GM23248 (cell line): ENCODE measurements around the gene CDK4. TPM values are rescaled to one million over a fixed set of nuclear protein-coding genes. Genes with fewer than 3 reads are reported as not detected.

Experiments used
- DNase-seq: peaks from one replicate; pipeline ENCODE4 v3.0.0-alpha.2; 2015
- H2AFZ ChIP-seq: fragments of 200-600 bp; sonication (generic); 2 replicates; pipeline ENCODE4 v1.6.1; 2016; ENCODE audit warnings: antibody characterized with exemption
- H3F3A ChIP-seq: fragments of 200-600 bp; sonication (generic); 2 replicates; pipeline ENCODE4 v1.6.1; 2016; ENCODE audit warnings: mild to moderate bottlenecking, antibody characterized with exemption, mixed run types; ENCODE audit not compliant: insufficient read depth
- H3K27ac ChIP-seq: fragments of 200-600 bp; sonication (generic); 2 replicates; pipeline ENCODE4 v1.5.1; 2016; ENCODE audit warnings: mild to moderate bottlenecking
- H3K27me3 ChIP-seq: fragments of 200-600 bp; sonication (generic); replicated peaks from 2 replicates; pipeline ENCODE4 v1.6.1; 2016; ENCODE audit warnings: mild to moderate bottlenecking; ENCODE audit not compliant: insufficient read depth
- H3K36me3 ChIP-seq: fragments of 200-600 bp; sonication (generic); 2 replicates; pipeline ENCODE4 v1.6.1; 2016; ENCODE audit warnings: low read depth, mild to moderate bottlenecking
- H3K4me1 ChIP-seq: fragments of 200-600 bp; sonication (generic); 2 replicates; pipeline ENCODE4 v1.6.1; 2016; ENCODE audit warnings: mild to moderate bottlenecking; ENCODE audit not compliant: insufficient read depth
- H3K4me2 ChIP-seq: fragments of 200-600 bp; sonication (generic); one replicate; pipeline ENCODE4 v1.6.1; 2016; ENCODE audit warnings: mild to moderate bottlenecking; ENCODE audit not compliant: unreplicated experiment
- H3K4me3 ChIP-seq: fragments of 200-600 bp; sonication (generic); 2 replicates; pipeline ENCODE4 v1.5.1; 2016; ENCODE audit warnings: mild to moderate bottlenecking
- H3K79me2 ChIP-seq: fragments of 200-600 bp; sonication (generic); 2 replicates; pipeline ENCODE4 v1.6.1; 2016; ENCODE audit warnings: mild to moderate bottlenecking; ENCODE audit not compliant: insufficient read depth
- H3K9ac ChIP-seq: fragments of 200-600 bp; sonication (generic); 2 replicates; pipeline ENCODE4 v1.6.1; 2016; ENCODE audit warnings: mild to moderate bottlenecking
- H3K9me2 ChIP-seq: fragments of 200-600 bp; sonication (generic); 2 replicates; pipeline ENCODE4 v1.6.1; 2016; ENCODE audit warnings: mixed run types, mild to moderate bottlenecking, moderate library complexity; ENCODE audit not compliant: insufficient read depth
- H3K9me3 ChIP-seq: fragments of 200-600 bp; sonication (generic); one replicate; pipeline ENCODE4 v1.6.1; 2017; ENCODE audit warnings: low read depth
- H4K20me1 ChIP-seq: fragments of 200-600 bp; sonication (generic); 2 replicates; pipeline ENCODE4 v1.6.0; 2016; ENCODE audit not compliant: insufficient read depth
- EZH2 ChIP-seq: fragments of 200-600 bp; sonication (generic); IDR thresholded peaks from 2 replicates; pipeline ENCODE4 v1.6.1; 2018; ENCODE audit warnings: antibody characterized with exemption, mild to moderate bottlenecking; ENCODE audit not compliant: insufficient read depth, poor library complexity, severe bottlenecking
- EZH2phosphoT487 ChIP-seq: fragments of 200-600 bp; sonication (generic); IDR thresholded peaks from 2 replicates; pipeline ENCODE4 v1.6.1; 2018; ENCODE audit warnings: antibody characterized with exemption, moderate library complexity, mild to moderate bottlenecking, low read depth; ENCODE audit not compliant: insufficient read depth
- WGBS, 2 experiments: methylation state at CpG; one replicate each; pipeline ENCODE4 v1.1.6; 2015 to 2017; ENCODE audit warnings: low lambda C conversion rate in 2 of 2, low coverage in 1 of 2; ENCODE audit errors: missing lambda C conversion rate in 2 of 2; 5-methylcytosine and 5-hydroxymethylcytosine counted together
- in situ Hi-C: fragments of 300-500 bp; cut with MboI; formaldehyde crosslinking; loops from 2 replicates; pipeline ENCODE4 v1.15.0; 2020
- polyA plus RNA-seq: library from polyadenylated mRNA; unstranded; fragments of >200 nt; fragmentation: Nextera tagmentation; extraction: Ambion mirVana; gene quantifications from 2 replicates; pipeline ENCODE4 v1.2.1, GENCODE V29; 2016
- total RNA-seq: library from RNA; depleted of rRNA; stranded (reverse); fragments of >200 nt; shearing (Covaris generic); gene quantifications from 2 replicates; pipeline ENCODE4 v1.2.3, GENCODE V29; 2014

Gene CDK4
- total and polyA plus RNA-seq, 2 experiments from 2014 or later: 123 to 152 TPM

DNA sequence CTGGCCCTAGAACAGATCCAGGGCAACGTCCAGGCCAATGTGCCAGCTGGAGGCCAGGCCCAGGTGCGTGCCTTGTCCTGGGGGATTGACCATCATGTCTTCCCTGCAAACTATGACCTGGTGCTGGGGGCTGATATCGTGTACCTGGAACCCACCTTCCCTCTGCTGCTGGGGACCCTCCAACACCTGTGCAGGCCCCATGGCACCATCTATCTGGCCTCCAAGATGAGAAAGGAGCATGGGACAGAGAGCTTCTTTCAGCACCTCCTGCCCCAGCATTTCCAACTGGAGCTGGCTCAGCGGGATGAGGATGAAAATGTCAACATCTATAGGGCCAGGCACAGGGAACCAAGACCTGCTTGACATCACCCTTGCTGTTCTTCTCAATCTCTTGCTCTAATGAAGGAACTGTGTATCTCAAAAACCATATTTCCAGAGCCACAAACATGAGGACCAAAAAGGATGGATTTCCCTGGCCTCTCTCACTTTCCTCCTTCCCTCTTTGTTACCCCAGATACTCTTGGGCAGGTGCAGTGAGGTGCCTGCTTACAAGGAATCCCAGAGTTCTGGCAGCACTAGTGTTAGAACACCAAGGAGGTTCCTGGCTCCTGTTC, 28.3 kb upstream of the CDK4 start:
- peaks cover 17% of the 10 kb centered on the region for H3F3A ChIP-seq
- peaks cover 4% of the 10 kb centered on the region; the same call in 1 of the 2 replicates for H3K36me3 ChIP-seq
- no peak for DNase-seq
- H3K9ac ChIP-seq: no peak overlapping the region
- TF ChIP-seq EZH2phosphoT487 (no peak), EZH2 (no peak)
- peaks cover 26% of the 10 kb centered on the region for H3K79me2 ChIP-seq
- in situ Hi-C loops: no loop called here
- H3K4me3 ChIP-seq: no peak overlapping the region
- no peaks in the 10 kb centered on the region for H3K9me3 ChIP-seq
- no peak overlapping the region for H3K4me2 ChIP-seq
- H4K20me1 ChIP-seq: no peaks in the 10 kb centered on the region
- 69 to 79% methylated on average over 3 to 4 of the region's 4 CpGs for WGBS, 2 experiments
- H3K27ac ChIP-seq: no peak overlapping the region
- no peaks in the 10 kb centered on the region for H3K27me3 ChIP-seq
- peaks cover 3% of the 10 kb centered on the region; the same call in 1 of the 2 replicates for H3K4me1 ChIP-seq
- no peak overlapping the region for H2AFZ ChIP-seq
- H3K9me2 ChIP-seq: no peaks in the 10 kb centered on the region

DNA sequence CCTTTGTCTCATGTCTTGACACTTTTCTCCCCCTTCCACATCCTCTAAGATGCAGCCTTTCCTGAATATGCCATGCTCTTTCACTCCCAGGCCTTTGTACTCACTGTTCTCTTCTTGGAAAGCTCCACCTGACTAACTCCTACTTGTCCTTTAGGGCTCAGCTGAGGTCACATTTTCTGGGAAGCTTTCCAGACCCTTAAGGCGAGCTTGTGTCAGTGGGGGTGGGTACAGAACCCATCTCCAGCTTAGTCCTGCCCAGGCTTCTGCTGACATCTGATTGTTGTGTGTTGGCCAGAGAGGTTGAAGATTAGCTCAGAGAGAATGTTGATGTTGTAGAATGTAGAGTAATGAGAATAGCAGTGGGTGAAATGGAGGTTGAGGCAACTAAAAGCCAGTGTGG, 27.6 kb upstream of the CDK4 start:
- H3K9me2 ChIP-seq: no peaks in the 10 kb centered on the region
- no peak overlapping the region for H3K4me2 ChIP-seq
- H3K27me3 ChIP-seq: no peaks in the 10 kb centered on the region
- no peaks in the 10 kb centered on the region for H3K9me3 ChIP-seq
- in situ Hi-C loops: no loop called here
- 50 to 61% methylated on average over 1 of the region's 1 CpG for WGBS, 2 experiments
- H3K79me2 ChIP-seq: peaks cover 20% of the 10 kb centered on the region
- H3F3A ChIP-seq: peaks cover 17% of the 10 kb centered on the region
- no peaks in the 10 kb centered on the region for H4K20me1 ChIP-seq
- no peak overlapping the region for H3K27ac ChIP-seq
- TF ChIP-seq EZH2phosphoT487 (no peak), EZH2 (no peak)
- no peaks in the 10 kb centered on the region for H3K36me3 ChIP-seq
- H3K4me3 ChIP-seq: no peak overlapping the region
- no peak overlapping the region for H2AFZ ChIP-seq
- DNase-seq: no peak
- no peak overlapping the region for H3K9ac ChIP-seq
- peaks cover 3% of the 10 kb centered on the region; the same call in 1 of the 2 replicates for H3K4me1 ChIP-seq

- Histone ChIP-seq H3K9me2 (no peaks in the 10 kb centered on the region), H3K4me3 (no peak overlapping the region), H3K79me2 (peaks cover 17% of the 10 kb centered on the region), H3K4me1 (peaks cover 3% of the 10 kb centered on the region; the same call in 1 of the 2 replicates), H4K20me1 (no peaks in the 10 kb centered on the region), H3K27me3 (no peaks in the 10 kb centered on the region), H3K4me2 (no peak overlapping the region), H3K36me3 (no peaks in the 10 kb centered on the region), H3K27ac (no peak overlapping the region), H3F3A (peaks cover 17% of the 10 kb centered on the region), H2AFZ (no peak overlapping the region), H3K9ac (no peak overlapping the region), H3K9me3 (no peaks in the 10 kb centered on the region)
- in situ Hi-C loops: no loop called here
- TF ChIP-seq EZH2phosphoT487 (no peak), EZH2 (no peak)
- WGBS, 2 experiments: 73 to 85% methylated on average over 7 of the region's 7 CpGs
- DNase-seq: no peak
Measured at GRCh38 chr12:57777911-57778310, 25.8 kb upstream of the CDK4 start.

DNA sequence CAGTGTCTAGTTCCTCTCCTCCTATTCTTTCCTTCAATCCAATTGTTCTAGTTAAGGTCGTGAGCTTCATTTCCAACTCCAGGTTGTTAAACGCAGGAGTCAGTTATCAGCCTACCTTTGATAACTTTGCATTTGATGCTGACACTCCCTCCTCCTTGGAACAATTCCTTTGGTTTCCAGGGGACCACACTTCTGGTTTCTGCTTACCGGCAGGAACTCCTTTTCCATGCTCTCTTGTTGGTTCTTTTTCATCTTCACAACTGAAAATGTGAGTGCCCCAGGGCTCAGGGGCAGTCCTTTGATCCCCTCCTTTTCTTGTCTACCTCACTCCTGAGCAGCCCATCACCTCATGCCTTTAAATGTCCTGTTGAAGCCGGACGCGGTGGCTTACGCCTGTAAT, 25.3 kb upstream of the CDK4 start:
- no peak overlapping the region for H3K4me3 ChIP-seq
- H3K79me2 ChIP-seq: peaks cover 18% of the 10 kb centered on the region
- H2AFZ ChIP-seq: no peak overlapping the region
- H3F3A ChIP-seq: peaks cover 17% of the 10 kb centered on the region
- no peak overlapping the region for H3K9ac ChIP-seq
- H3K27ac ChIP-seq: no peak overlapping the region
- WGBS, 2 experiments: 75 to 82% methylated on average over 7 of the region's 7 CpGs
- no peaks in the 10 kb centered on the region for H4K20me1 ChIP-seq
- H3K9me3 ChIP-seq: no peaks in the 10 kb centered on the region
- in situ Hi-C loops: no loop called here
- H3K4me2 ChIP-seq: no peak overlapping the region
- H3K27me3 ChIP-seq: no peaks in the 10 kb centered on the region
- TF ChIP-seq EZH2phosphoT487 (no peak), EZH2 (no peak)
- H3K9me2 ChIP-seq: no peaks in the 10 kb centered on the region
- no peak for DNase-seq
- H3K4me1 ChIP-seq: peaks cover 3% of the 10 kb centered on the region; the same call in 1 of the 2 replicates
- no peaks in the 10 kb centered on the region for H3K36me3 ChIP-seq

GRCh38 chr12:57776247-57776587, 24.1 kb upstream of the CDK4 start:
- Histone ChIP-seq H3K36me3 (no peaks in the 10 kb centered on the region), H2AFZ (no peak overlapping the region), H3K27me3 (no peaks in the 10 kb centered on the region), H3K4me2 (no peak overlapping the region), H3K9ac (no peak overlapping the region), H3K9me3 (no peaks in the 10 kb centered on the region), H3K4me3 (no peak overlapping the region), H3K9me2 (no peaks in the 10 kb centered on the region), H3K79me2 (peaks cover 20% of the 10 kb centered on the region), H3F3A (peaks cover 6% of the 10 kb centered on the region), H4K20me1 (no peaks in the 10 kb centered on the region), H3K4me1 (no peaks in the 10 kb centered on the region; the same call in 1 of the 2 replicates), H3K27ac (no peak overlapping the region)
- 69 to 90% methylated on average over 2 of the region's 2 CpGs for WGBS, 2 experiments
- TF ChIP-seq EZH2 (no peak), EZH2phosphoT487 (no peak)
- no peak for DNase-seq
- in situ Hi-C loops: no loop called here
